ENCODE data around the gene MMP11.

The MMP11 gene

GRCh38 chr22:23781511-23782183 lies 9.0 kb downstream of the MMP11 start:
- peak; percentile 80 for DNase-seq

- no peak for DNase-seq
Measured at GRCh38 chr22:23782252-23782651, 9.6 kb downstream of the MMP11 start.

DNA sequence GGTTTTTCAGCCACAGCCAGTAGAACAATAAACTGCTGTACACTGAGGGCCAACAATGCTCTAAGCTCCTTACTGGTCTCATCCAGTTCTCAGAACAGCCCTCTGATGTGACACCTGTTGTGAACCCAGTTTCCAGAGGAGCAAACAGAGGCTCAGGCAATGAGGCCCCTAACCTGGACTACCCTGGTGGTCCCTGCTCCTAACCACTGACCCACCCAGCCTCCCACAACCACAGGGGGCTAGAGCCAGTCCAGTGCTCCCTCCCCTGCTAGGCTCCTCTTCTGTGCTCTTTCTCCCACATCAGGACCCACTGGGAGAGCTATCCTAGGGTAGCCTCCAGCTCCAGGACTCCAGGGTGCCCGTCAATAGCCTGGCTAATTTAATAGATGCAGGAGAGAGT lies 10.1 kb downstream of the MMP11 start:
- no peak for DNase-seq

DNA sequence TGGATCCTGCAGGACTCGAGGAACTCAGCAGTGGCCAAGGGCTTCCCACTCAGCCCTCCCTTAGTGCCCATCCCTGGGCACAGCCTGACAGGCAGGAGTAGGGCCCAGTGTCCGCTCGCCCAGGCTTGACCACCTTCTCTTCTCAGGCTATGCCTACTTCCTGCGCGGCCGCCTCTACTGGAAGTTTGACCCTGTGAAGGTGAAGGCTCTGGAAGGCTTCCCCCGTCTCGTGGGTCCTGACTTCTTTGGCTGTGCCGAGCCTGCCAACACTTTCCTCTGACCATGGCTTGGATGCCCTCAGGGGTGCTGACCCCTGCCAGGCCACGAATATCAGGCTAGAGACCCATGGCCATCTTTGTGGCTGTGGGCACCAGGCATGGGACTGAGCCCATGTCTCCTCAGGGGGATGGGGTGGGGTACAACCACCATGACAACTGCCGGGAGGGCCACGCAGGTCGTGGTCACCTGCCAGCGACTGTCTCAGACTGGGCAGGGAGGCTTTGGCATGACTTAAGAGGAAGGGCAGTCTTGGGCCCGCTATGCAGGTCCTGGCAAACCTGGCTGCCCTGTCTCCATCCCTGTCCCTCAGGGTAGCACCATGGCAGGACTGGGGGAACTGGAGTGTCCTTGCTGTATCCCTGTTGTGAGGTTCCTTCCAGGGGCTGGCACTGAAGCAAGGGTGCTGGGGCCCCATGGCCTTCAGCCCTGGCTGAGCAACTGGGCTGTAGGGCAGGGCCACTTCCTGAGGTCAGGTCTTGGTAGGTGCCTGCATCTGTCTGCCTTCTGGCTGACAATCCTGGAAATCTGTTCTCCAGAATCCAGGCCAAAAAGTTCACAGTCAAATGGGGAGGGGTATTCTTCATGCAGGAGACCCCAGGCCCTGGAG lies 10.9 kb downstream of the MMP11 start:
- DNase-seq: no peak

- peak; percentile 69 for DNase-seq
Measured at GRCh38 chr22:23784215-23784732, 11.6 kb downstream of the MMP11 start.

DNA sequence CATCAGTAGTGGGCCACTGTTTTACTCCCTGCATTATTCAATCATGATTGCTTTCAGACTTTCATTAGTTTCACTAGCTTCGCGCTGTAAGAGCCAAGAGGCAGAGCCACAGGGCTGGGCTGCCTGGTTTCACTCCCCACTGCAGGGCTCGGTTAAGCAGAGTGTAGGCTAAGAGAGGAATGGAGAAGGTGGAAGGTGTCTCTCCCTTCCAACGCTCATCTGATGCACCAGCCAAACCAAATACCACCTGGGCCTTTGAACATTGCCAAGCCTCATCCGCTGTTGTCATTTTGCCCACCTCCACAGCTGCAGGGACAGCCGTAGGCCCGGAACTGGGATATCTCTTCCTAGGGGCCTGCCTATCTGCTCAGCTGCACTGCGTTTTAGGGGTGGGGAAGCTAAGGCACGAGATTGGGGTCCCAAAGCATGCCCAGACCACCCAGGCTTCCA lies 13.6 kb downstream of the MMP11 start:
- no peak for DNase-seq

DNA sequence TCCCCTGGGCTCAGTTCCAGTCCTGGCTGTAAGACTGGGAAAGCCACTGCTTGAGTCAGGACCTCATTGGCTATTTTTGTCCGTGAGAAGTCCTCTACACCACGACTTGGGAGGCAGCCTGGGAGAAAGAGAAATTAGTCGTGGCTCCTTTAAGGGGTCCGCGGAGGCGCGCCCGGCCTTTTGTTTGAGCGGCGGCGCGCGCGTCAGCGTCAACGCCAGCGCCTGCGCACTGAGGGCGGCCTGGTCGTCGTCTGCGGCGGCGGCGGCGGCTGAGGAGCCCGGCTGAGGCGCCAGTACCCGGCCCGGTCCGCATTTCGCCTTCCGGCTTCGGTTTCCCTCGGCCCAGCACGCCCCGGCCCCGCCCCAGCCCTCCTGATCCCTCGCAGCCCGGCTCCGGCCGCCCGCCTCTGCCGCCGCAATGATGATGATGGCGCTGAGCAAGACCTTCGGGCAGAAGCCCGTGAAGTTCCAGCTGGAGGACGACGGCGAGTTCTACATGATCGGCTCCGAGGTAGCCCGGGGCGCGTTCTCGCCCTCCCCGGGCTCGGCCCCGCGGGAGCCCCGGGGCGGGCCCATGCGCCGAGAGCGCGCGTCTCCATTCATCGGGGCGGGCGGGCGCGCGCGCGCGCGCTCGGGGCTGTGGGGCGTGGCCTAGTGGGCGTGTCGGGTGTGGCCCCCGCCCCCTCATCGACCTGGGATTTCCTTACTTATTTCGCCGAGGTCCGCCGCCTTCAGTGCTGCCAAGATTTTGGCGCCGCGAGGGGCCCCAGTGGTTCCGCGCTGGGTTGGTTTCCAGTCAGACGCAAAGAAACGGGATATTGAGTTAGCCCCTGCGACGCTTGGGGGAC lies 14.3 kb downstream of the MMP11 start, which contains the start of gene SMARCB1:
TSS of gene SMARCB1 (plus strand) at position 215 of the 848 bp plus-strand sequence. CDS start at position 419, 204 bp downstream.
- DNase-seq: peak; percentile 97

- DNase-seq: no peak
Measured at GRCh38 chr22:23787600-23787896, 14.9 kb downstream of the MMP11 start.

DNA sequence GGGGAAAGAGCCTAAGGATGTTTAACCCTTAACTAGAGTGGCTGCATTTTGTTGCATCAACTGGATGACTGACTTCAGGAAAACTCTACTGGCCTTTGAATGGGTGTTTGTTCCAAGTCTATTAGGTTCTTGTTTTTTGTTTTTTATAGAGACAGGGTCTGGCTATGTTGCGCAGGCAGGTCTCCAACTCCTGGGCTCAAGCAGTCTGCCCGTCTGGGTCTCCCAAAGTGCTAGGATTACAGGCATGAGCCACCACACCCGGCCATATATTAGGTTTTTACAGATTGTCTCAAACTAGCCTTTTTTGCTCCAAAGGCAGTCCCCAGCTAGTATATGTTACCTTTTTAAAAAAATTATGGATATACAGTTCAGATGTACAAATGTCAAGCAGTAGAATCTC lies 15.3 kb downstream of the MMP11 start:
- DNase-seq: no peak

GRCh38 chr22:23789121-23789520 lies 16.5 kb downstream of the MMP11 start:
- no peak for DNase-seq

DNA sequence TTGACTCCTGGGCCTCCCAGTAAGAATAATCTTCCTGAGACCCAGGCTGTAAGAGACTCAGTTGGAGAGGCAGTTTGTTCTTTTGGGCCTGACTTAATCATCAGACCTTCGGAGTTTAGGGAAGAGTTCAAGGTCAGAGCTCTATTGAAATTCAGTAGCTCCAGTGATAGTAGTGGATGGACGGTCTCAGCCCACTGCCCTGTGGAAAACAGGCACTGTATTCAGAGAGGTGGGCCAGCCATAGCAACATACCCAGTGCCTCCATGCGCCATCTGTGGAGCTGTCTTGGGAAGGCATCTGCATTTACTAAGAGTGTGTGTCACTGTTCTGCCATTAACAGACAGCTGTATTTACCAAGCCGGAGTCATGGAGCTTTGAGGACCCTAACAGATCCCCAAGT lies 17.0 kb downstream of the MMP11 start:
- DNase-seq: no peak

DNA sequence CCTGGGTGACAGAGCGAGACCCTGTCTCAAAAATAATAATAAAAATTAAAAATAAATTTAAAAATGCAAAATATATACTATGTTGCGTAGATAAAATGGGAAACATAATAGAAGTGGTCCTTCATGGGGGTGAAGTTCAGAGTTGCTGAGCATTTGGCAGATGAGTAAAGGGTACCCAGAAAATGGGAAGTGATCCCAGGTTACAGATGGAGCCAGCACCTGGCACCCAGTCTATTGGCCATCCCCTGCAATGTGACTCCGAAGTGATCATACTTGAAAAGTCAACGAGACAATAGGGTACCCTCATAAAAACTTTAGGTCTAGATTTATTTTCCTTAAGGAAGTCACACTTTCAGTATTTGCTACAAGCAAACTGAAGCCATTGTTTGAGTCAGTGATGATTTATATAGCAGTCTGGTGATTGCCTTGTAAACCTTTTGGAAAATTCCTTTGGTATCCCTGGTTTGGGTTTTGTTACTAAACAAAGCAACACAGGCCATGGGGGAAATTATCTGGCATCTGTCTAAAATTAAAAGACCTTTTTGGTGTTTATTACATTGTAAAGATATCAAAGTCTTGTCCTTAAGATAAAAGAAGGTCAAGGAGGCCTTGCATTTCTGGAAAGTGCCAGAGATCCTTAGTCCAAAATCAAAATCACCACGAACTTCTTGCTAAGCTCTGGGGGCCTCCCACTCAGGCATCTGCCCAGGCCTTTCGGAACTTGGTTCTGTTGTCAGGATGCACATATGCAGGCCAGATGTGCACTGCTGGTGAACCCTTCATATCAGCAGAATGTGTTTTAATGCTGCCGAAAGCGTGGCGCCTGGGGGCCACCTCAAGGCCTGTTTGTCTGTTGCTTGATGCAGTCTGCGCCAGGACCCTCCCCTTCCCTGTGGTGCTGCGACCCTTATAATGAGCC lies 18.4 kb downstream of the MMP11 start:
- no peak for DNase-seq

GRCh38 chr22:23791738-23792645 lies 19.3 kb downstream of the MMP11 start:
- DNase-seq: no peak

GRCh38 chr22:23793326-23793725 lies 20.7 kb downstream of the MMP11 start:
- no peak for DNase-seq

- peak; percentile 38 for DNase-seq
Measured at GRCh38 chr22:23796461-23796860, 23.8 kb downstream of the MMP11 start.

DNA sequence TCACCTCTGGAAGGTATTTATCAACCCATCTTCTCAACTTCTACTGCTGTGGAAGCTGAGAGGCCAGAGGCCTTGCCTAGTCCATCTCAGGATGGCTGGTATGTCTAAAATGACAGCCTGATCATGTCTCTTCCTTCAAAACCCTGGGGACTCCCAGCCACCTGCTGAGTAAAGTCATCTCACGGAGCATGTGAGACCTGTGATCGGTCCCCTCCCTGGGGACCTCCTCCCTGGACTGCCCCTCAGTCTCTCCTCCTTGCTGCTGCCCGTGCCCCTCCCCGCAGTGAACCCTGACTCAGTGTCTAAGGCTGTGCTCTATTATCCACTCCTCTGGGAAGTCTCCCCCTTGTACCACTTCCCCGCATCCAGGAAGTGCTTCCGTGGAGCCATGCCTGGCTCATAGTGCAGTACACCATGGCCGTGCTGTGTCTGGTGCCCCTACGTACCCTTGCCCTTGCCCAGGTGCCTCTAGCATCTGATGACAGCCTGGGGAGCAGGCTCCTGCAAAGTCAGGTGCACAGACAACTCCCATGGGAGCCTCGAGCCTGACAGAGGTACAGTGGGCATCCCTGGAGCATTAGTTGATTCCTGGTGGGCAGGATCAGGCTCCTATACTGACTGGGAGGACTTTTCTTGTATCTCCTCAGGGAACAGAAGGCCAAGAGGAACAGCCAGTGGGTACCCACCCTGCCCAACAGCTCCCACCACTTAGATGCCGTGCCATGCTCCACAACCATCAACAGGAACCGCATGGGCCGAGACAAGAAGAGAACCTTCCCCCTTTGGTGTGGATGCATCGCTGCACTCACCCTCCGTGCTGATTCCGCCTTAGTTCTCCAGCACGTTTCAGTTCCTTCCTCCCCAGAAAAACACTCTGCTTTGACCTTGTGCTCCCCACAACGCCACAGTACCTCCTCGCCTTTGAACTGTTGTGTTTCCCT lies 27.9 kb downstream of the MMP11 start:
- no peak for DNase-seq

GRCh38 chr22:23801238-23801821 lies 28.7 kb downstream of the MMP11 start:
- DNase-seq: no peak

DNA sequence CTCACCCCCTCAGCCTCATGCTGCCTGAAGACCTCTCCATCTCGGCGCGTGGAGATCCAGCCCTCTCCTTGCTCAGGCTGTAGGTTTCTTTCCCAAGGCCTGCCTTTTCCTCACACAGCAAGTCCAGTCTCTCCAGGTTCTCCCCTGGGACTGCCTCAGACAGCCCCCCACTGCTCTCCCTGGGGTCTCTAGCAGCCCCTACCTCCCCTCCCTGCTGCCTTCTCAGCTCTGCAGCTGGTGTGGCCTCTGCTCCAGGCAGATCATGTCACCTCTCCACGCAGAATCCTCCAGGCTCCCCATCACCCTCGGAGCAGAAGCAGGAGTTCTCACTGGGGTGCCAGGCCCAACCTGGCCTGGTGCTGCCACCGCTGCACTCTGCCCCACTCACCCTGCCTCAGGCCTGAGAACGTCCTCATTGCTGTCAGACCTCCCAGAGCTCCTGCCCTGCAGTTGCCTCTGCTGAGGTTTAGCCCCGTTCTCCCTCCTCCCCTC lies 29.3 kb downstream of the MMP11 start:
- no peak for DNase-seq

All from fibroblast of skin of back (primary cell).